GM10248 (cell line): ENCODE results near the gene ASB8.
"Not testable (repeated sequence)": the region's sequence is repeated elsewhere in the genome, so short reads cannot be mapped to it uniquely, and the experiment has no call there.

Experiments
- CTCF ChIA-PET: fragments of 300-600 bp; sonication (Branson Sonifier 250); formaldehyde crosslinking; extraction: SDS; loops from one replicate; lab custom pipeline; 2021; ENCODE audit warnings: antibody characterized with exemption; lab: Yijun Ruan, JAX
- POLR2A ChIA-PET: fragments of 350-650 bp; sonication (Branson Sonifier 250); formaldehyde crosslinking; extraction: SDS; loops from one replicate; lab custom pipeline; 2020; ENCODE audit warnings: antibody characterized with exemption; lab: Yijun Ruan, JAX
- DNase-seq: peaks from one replicate; pipeline ENCODE4 v3.0.0; 2012; ENCODE audit errors: extremely low spot score
- CTCF ChIP-seq: IDR thresholded peaks from 2 replicates; pipeline ENCODE4 v1.5.1; 2012; ENCODE audit warnings: mild to moderate bottlenecking, low read depth; ENCODE audit errors: extremely low read depth, missing control alignments, control extremely low read depth

ASB8 gene

GRCh38 chr12:48163150-48163747 is 5.9 kb upstream of the ASB8 start:
- ChIA-PET CTCF (interaction anchor here (1.0 to 4.5 kb wide), 12 partner anchors 10 to 366 kb away, joined by 3 to 17 read pairs (median 4); partner anchors contain the start of genes CCDC184 and TMEM106C), POLR2A (no interaction called here)
- DNase-seq: no peak
- TF ChIP-seq CTCF: no peak

- ChIA-PET CTCF (interaction anchor here (1.7 to 1.8 kb wide), 2 partner anchors 15 to 29 kb away, joined by 5 read pairs; no protein-coding TSS in a partner anchor), POLR2A (no interaction called here)
- no peak for DNase-seq
- TF ChIP-seq CTCF: no peak
Observed at GRCh38 chr12:48160807-48161206, 3.5 kb upstream of the ASB8 start.

- POLR2A ChIA-PET: no interaction called here
- CTCF ChIA-PET: interaction anchor here (1.1 to 1.8 kb wide), 5 partner anchors 14 to 445 kb away, joined by 3 to 5 read pairs (median 4); no protein-coding TSS in a partner anchor
- TF ChIP-seq CTCF: no peak
- no peak for DNase-seq
Observed at GRCh38 chr12:48160046-48160445, 2.7 kb upstream of the ASB8 start.

GRCh38 chr12:48157889-48158370 is 615 bp upstream of the ASB8 start:
- no peak for DNase-seq
- TF ChIP-seq CTCF: no peak
- POLR2A ChIA-PET: interaction anchor here (0.8 kb wide), 2 partner anchors 32 to 417 kb away, joined by 3 read pairs; no protein-coding TSS in a partner anchor
- CTCF ChIA-PET: interaction anchor here (0.6 to 1.8 kb wide), 19 partner anchors 8 to 464 kb away, joined by 3 to 11 read pairs (median 4); no protein-coding TSS in a partner anchor

GRCh38 chr12:48156652-48157017 is 680 bp downstream of the ASB8 start:
- CTCF ChIA-PET: interaction anchor here (0.8 to 1.8 kb wide), 6 partner anchors 9 to 284 kb away, joined by 3 to 11 read pairs (median 5); no protein-coding TSS in a partner anchor
- TF ChIP-seq CTCF: no peak
- DNase-seq: no peak
- POLR2A ChIA-PET: interaction anchor here (0.7 to 1.1 kb wide), 3 partner anchors 11 to 51 kb away, joined by 4 to 6 read pairs (median 5); no protein-coding TSS in a partner anchor

GRCh38 chr12:48155786-48156185 is 1.5 kb downstream of the ASB8 start:
- CTCF ChIA-PET: interaction anchor here (1.5 kb wide), 1 partner anchor 34 kb away, joined by 5 read pairs; no protein-coding TSS in a partner anchor
- DNase-seq, POLR2A ChIA-PET: not testable (repeated sequence)
